BE2C (cell line): Measurements from ENCODE around the gene PKD2L1.

ENCODE experiments used
- DNase-seq: peaks from one replicate; pipeline ENCODE4 v3.0.0-alpha.2; 2020
- H3K27me3 ChIP-seq: fragments of 250-450 bp; sonication (Bioruptor Pico); 2 replicates; pipeline ENCODE4 v1.5.1; 2020; ENCODE audit warnings: mild to moderate bottlenecking
- H3K36me3 ChIP-seq: fragments of 250-450 bp; sonication (Bioruptor Pico); 2 replicates; pipeline ENCODE4 v1.5.1; 2020; ENCODE audit warnings: mild to moderate bottlenecking
- H3K4me1 ChIP-seq: fragments of 250-450 bp; sonication (Bioruptor Pico); 2 replicates; pipeline ENCODE4 v1.5.1; 2020
- H3K4me3 ChIP-seq: 2 replicates; pipeline ENCODE4 v1.5.1; 2011; ENCODE audit warnings: low read depth, low read length
- H3K9me3 ChIP-seq: fragments of 250-450 bp; sonication (Bioruptor Pico); 2 replicates; pipeline ENCODE4 v1.5.1; 2020
- TF ChIP-seq, protein P1 (sequence below): IDR thresholded peaks from 2 replicates; pipeline ENCODE4 v1.5.1; 2012; ENCODE audit warnings: mild to moderate bottlenecking, low read depth, low read length

The PKD2L1 gene

GRCh38 chr10:100364175-100364574, 34.1 kb upstream of the PKD2L1 start:
- DNase-seq = no peak
- peaks cover 23% of the 10 kb centered on the region for H3K4me1 ChIP-seq
- TF ChIP-seq, protein P1, sequence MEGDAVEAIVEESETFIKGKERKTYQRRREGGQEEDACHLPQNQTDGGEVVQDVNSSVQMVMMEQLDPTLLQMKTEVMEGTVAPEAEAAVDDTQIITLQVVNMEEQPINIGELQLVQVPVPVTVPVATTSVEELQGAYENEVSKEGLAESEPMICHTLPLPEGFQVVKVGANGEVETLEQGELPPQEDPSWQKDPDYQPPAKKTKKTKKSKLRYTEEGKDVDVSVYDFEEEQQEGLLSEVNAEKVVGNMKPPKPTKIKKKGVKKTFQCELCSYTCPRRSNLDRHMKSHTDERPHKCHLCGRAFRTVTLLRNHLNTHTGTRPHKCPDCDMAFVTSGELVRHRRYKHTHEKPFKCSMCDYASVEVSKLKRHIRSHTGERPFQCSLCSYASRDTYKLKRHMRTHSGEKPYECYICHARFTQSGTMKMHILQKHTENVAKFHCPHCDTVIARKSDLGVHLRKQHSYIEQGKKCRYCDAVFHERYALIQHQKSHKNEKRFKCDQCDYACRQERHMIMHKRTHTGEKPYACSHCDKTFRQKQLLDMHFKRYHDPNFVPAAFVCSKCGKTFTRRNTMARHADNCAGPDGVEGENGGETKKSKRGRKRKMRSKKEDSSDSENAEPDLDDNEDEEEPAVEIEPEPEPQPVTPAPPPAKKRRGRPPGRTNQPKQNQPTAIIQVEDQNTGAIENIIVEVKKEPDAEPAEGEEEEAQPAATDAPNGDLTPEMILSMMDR = no peak
- H3K27me3 ChIP-seq = no peaks in the 10 kb centered on the region
- H3K9me3 ChIP-seq = no peaks in the 10 kb centered on the region
- H3K4me3 ChIP-seq = no peak overlapping the region
- peaks cover 34% of the 10 kb centered on the region for H3K36me3 ChIP-seq

GRCh38 chr10:100362570-100363496, 32.8 kb upstream of the PKD2L1 start:
- Histone ChIP-seq H3K4me3 (no peak overlapping the region), H3K36me3 (peaks cover 46% of the 10 kb centered on the region), H3K27me3 (no peaks in the 10 kb centered on the region), H3K4me1 (peaks cover 28% of the 10 kb centered on the region), H3K9me3 (no peaks in the 10 kb centered on the region)
- DNase-seq = no peak
- TF ChIP-seq, protein P1 = no peak

DNA sequence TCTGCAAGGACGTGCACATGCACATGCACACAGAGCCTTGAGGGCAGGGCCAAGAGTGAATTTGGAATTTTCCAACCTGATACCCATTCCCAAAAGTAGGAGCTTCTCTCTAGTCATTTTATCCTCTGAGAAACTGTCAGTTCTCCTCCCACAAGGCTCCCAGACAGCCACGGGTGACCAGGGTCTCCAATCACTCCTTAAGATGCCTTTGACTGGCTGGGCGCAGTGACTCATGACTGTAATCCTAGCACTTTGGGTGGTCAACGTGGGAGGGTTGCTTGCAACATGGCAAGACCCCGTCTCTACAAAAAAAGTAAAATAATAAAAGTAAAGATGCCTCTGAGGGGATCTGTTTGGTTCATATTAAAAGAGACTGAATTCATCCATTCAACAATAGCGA, 30.2 kb upstream of the PKD2L1 start:
- DNase-seq = no peak
- H3K4me1 ChIP-seq = peaks cover 28% of the 10 kb centered on the region
- TF ChIP-seq, protein P1 = no peak
- H3K4me3 ChIP-seq = no peak overlapping the region
- no peaks in the 10 kb centered on the region for H3K27me3 ChIP-seq
- peaks cover 72% of the 10 kb centered on the region for H3K36me3 ChIP-seq
- H3K9me3 ChIP-seq = no peaks in the 10 kb centered on the region

- TF ChIP-seq, protein P1 = no peak
- peaks cover 26% of the 10 kb centered on the region for H3K4me1 ChIP-seq
- no peak for DNase-seq
- H3K36me3 ChIP-seq = peaks cover 78% of the 10 kb centered on the region
- H3K27me3 ChIP-seq = no peaks in the 10 kb centered on the region
- H3K9me3 ChIP-seq = no peaks in the 10 kb centered on the region
- H3K4me3 ChIP-seq = no peak overlapping the region; the same call in 1 of the 2 replicates
Observed at GRCh38 chr10:100359529-100360150, 29.6 kb upstream of the PKD2L1 start.

DNA sequence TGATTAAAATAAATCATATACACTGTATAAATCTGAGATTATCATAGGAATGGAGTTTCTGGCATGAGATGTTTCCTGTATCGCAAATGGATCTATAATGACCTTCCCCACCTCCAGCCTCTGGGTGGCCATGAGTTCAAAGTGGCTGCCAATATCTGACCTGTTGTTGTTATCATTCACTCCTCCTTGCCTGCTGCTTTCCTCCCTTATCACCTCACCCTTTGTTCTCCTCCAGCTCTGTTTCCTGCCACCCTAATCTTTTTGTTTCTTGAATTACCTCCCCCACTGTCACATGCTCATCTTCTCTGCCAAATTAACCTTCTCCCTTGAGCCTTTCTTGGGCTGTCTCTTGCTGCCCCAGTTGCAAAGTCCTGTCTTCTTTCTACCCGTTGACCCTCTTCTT, 29.0 kb upstream of the PKD2L1 start:
- peaks cover 85% of the 10 kb centered on the region for H3K36me3 ChIP-seq
- TF ChIP-seq, protein P1 = no peak
- H3K9me3 ChIP-seq = no peaks in the 10 kb centered on the region
- no peaks in the 10 kb centered on the region for H3K27me3 ChIP-seq
- no peak overlapping the region for H3K4me3 ChIP-seq
- no peak for DNase-seq
- peaks cover 23% of the 10 kb centered on the region for H3K4me1 ChIP-seq
